Progenitor cell of endocrine pancreas (in vitro differentiated cells): Measurements from ENCODE around the gene LPCAT4. TPM values are rescaled to one million over a fixed set of nuclear protein-coding genes. Genes with fewer than 3 reads are reported as not detected.
A peak's percentile ranks its signal among the peaks of the same experiment; 100 is the strongest.

ENCODE experiments used
- DNase-seq: peaks from one replicate; pipeline ENCODE4 v3.0.0; 2021; ENCODE audit warnings: low spot score; ENCODE audit not compliant: unreplicated experiment
- H3K27ac Mint-ChIP-seq: 2 replicates; pipeline ENCODE4 v1.8.0; 2021; ENCODE audit warnings: mild to moderate bottlenecking, moderate library complexity, mixed read lengths
- H3K27me3 Mint-ChIP-seq: 2 replicates; pipeline ENCODE4 v1.8.0; 2021; ENCODE audit warnings: mixed read lengths
- H3K36me3 Mint-ChIP-seq: 2 replicates; pipeline ENCODE4 v1.8.0; 2022; ENCODE audit warnings: mixed read lengths; ENCODE audit not compliant: insufficient read depth
- H3K4me1 Mint-ChIP-seq: 2 replicates; pipeline ENCODE4 v1.8.0; 2021; ENCODE audit warnings: low read depth, mixed read lengths
- H3K4me3 Mint-ChIP-seq: 2 replicates; pipeline ENCODE4 v1.8.0; 2021; ENCODE audit warnings: low read depth, mild to moderate bottlenecking, moderate library complexity, mixed read lengths
- H3K9me3 Mint-ChIP-seq: 2 replicates; pipeline ENCODE4 v1.8.0; 2021; ENCODE audit warnings: low read depth, mixed read lengths
- CTCF ChIP-seq: fragments of 200-600 bp; sonication (generic); IDR thresholded peaks from one replicate; pipeline ENCODE4 v1.5.0; 2021; ENCODE audit warnings: antibody characterized with exemption, mild to moderate bottlenecking; ENCODE audit not compliant: unreplicated experiment
- total RNA-seq: library from RNA; stranded (reverse); gene quantifications from 2 replicates; pipeline ENCODE4 v1.2.1, GENCODE V29; 2021

Gene LPCAT4
- total RNA-seq, 1 donor from 2014 or later = 65.7 TPM

DNA sequence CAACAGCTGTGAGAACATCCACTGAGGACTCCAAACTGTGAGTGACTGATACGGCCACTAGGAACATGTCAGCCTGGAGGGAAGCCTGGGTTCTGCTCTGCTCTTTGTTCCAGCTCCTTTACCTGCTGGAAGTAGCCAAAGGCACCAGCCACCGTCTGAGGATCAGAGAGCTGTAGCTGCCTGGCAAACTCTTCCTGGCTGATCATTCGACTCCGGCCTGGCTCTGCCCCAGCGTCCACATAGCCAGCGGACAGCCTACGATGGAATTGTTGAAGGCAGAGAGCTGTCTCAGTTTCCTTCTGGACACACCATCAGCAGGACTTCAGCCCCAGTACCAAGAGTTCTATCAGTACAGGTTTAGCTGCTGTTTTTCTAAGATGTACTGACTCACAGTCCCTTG lies 5.7 kb downstream of the LPCAT4 start:
- H3K27ac Mint-ChIP-seq = no peak overlapping the region

GRCh38 chr15:34360298-34360697 lies 6.7 kb downstream of the LPCAT4 start:
- Mint-ChIP-seq H3K27ac (no peak overlapping the region), H3K4me1 (no peaks in the 10 kb centered on the region), H3K4me3 (no peak overlapping the region), H3K36me3 (peaks cover 12% of the 10 kb centered on the region), H3K27me3 (no peaks in the 10 kb centered on the region), H3K9me3 (no peaks in the 10 kb centered on the region)
- no peak for DNase-seq
- TF ChIP-seq CTCF = no peak

More for the DNA sequence above, 5.7 kb downstream of the LPCAT4 start:
- Mint-ChIP-seq H3K4me3 (no peak overlapping the region), H3K27me3 (no peaks in the 10 kb centered on the region), H3K36me3 (peaks cover 12% of the 10 kb centered on the region), H3K9me3 (no peaks in the 10 kb centered on the region), H3K4me1 (peaks cover 7% of the 10 kb centered on the region)
- no peak for DNase-seq
- TF ChIP-seq CTCF = no peak

DNA sequence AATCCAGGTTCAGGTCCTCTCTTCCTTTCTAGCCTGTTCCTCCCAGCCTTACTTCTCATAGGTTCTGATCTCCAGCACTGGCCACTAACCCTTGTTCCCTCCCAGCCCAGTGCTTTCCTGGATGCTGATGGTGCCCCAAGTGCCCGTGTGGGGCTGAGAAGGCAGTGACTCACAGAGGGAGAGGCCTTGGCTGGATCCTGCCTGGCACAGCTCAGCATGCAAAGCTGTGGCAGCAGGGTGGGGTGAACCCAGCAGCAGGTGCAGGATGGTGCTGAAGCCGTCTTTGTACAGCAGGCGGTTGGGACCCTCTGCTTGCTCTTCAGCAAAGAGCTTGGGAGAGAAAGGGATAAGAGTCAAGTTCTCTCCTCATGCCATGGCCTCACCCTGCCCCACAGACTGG lies 7.6 kb downstream of the LPCAT4 start:
- TF ChIP-seq CTCF = no peak
- Mint-ChIP-seq H3K27me3 (no peaks in the 10 kb centered on the region), H3K36me3 (peaks cover 12% of the 10 kb centered on the region), H3K9me3 (no peaks in the 10 kb centered on the region), H3K4me3 (no peak overlapping the region), H3K4me1 (no peaks in the 10 kb centered on the region), H3K27ac (no peak overlapping the region)
- DNase-seq = no peak

GRCh38 chr15:34358948-34359347 lies 8.0 kb downstream of the LPCAT4 start:
- Mint-ChIP-seq H3K36me3 (peaks cover 12% of the 10 kb centered on the region), H3K27ac (no peak overlapping the region), H3K4me3 (no peak overlapping the region), H3K4me1 (no peaks in the 10 kb centered on the region), H3K9me3 (no peaks in the 10 kb centered on the region), H3K27me3 (no peaks in the 10 kb centered on the region)
- DNase-seq = no peak
- TF ChIP-seq CTCF = no peak

DNA sequence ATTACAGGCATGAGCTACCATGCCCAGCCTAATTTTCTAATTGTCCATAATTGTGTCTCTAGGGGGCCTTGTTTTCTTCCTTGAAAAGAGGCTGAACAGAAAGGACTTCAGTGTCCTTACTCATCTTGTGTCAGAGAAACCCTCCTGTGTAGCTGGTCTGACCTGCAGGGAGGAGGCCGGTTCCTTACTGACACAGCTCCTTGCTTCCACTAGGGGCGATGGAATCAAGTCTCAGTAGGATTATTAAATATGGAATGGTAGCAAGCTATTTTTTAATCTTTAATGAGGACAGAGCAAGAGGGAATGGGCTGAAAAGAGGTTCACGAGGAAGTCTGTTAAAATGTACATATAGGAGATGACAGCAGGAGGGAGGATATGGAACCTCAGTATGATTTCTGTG lies 8.6 kb downstream of the LPCAT4 start:
- H3K36me3 Mint-ChIP-seq = peaks cover 12% of the 10 kb centered on the region
- peaks cover 3% of the 10 kb centered on the region for H3K4me1 Mint-ChIP-seq
- no peak for DNase-seq
- TF ChIP-seq CTCF = peak; percentile 23
- H3K27ac Mint-ChIP-seq = no peak overlapping the region
- H3K27me3 Mint-ChIP-seq = no peaks in the 10 kb centered on the region
- no peaks in the 10 kb centered on the region for H3K9me3 Mint-ChIP-seq
- H3K4me3 Mint-ChIP-seq = no peak overlapping the region
